COLO668 (cell line): ENCODE results near the gene CSTF1.
"Not testable (repeated sequence)": the region's sequence is repeated elsewhere in the genome, so short reads cannot be mapped to it uniquely, and the experiment has no call there.

Source experiments
- DNase-seq: peaks from one replicate; lab custom pipeline; 2025; ENCODE audit not compliant: unreplicated experiment; lab: John Stamatoyannopoulos, UW

CSTF1 gene

DNA sequence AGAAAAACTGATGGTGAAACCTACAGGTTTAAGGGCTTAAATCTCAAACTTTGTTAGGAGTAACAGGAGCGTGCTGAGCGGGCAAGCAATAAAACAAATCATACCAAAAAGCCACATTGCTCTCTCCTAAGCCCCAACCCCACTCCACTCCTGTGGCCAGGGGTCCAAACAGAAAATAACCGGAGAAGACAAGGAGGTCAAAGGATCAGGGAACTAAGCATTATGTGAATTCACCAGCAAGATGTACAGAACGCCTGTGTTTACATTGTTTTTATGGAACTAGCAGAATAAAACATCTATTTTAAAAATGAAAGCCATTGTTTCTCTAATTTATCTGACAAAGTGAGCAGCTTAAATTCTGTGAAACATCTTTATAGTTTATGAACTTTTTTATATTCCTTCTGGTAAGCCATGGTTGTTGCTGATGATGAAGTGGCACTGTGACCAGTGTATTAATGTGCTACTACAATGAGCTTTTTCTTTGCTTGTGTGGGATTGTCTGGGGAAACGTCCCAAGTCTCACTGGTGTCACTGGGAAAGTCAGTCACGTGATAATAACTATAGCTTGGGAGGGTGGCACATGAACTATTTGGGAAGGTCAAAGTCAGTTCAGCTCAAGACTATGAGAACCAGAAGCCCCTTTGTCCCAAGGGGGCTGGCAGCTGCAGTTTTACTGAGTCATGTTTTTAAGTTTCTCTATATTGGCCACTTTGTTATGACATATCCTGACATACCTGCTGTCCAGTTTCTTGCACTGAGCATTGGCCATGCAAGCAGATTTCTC lies 23.9 kb upstream of the CSTF1 start:
- no peak for DNase-seq

DNA sequence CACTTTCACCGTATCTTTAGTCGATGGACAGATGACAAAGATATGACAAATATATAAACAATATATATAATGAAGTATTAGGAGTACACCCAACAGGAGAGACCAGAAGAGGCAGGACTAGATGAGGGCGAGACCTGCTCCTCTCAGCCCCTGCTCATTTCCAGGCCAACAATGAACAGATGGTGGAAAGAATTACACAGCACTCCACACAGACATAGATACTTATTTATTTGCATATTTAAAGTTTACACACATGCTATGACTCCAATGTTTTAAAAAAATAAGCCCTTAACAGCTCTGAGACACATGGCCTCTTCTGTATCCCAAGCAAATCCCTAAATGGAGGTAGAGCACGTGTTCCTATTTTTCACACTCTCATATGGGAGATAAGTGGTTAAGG lies 23.3 kb upstream of the CSTF1 start:
- no peak for DNase-seq

GRCh38 chr20:56371977-56372376 lies 20.5 kb upstream of the CSTF1 start:
- no peak for DNase-seq

DNA sequence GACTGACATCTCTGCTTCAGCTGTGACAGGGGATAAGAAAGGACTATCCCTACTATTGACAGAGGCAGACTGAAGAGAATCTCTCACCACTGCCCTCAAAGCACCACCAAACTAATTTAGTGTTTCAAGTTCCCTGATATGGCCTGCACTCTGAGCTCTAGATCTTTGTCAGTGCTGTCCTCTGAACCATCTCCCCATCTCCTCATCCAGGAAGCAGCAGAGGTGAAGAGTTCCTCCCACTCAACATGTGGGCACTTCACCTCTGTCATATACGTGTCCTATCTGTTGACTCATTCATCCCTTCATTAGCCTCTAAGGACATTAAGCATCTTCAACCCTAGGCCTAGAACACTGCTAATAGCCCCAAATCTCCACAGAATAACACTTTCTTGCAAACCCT lies 19.6 kb upstream of the CSTF1 start:
- no peak for DNase-seq

DNA sequence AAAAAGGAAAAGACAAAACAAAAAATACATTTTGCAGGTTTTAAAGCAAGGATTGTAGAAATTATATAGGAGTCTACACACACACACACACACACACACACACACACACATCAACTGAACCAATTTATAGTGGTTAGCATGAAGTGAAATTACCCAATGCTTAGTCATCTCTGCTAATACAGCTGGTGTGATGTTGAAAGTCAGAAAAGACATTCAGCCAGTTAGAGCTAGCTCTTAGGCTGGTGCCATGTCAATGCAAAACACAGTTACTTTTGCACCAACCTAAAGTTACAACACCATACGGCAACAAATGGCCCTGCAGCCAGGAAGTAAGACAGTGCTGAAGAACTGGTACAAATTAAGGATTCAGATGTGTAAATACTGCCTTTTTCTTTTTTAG lies 18.5 kb upstream of the CSTF1 start:
- DNase-seq, result no peak

GRCh38 chr20:56376331-56376730 lies 16.1 kb upstream of the CSTF1 start:
- no peak for DNase-seq

- no peak for DNase-seq
Observed at GRCh38 chr20:56378386-56378785, 14.1 kb upstream of the CSTF1 start.

DNA sequence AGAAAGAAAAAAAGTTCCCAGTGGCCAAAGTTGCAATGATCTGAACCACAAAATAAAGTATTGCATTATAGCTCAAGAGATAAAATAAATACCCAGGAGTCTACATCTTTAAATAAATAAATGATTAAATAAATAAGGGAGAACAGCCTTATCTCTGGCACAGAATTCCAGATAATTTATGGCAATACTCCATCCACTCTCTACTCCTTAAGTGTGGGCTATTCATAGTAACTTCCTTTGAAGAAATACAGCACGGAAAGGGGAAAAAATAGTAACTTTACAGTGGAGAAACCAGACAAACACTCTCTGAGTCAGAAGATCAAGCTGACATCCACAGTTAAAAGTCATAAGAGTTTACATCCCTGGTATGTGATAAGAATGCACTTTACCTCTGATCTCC lies 12.1 kb upstream of the CSTF1 start:
- no peak for DNase-seq

DNA sequence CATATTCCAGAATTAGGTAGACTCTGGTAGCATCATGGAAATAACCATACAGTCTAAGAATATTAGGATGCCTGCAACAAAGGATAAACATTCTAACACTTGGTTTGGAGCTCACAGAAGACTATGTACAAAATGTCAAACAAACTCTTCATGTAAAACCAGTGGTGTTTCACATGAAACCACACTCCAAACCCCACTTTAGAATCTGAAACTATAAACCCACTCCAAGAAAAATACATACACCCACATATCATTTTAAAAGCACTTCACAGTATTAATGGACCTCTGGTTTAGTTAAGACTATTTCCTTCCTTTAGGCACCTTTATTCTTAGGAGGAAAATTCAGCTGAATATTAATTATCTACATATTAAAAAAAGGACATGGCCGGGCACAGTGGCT lies 10.9 kb upstream of the CSTF1 start:
- no peak for DNase-seq

GRCh38 chr20:56382696-56383095 lies 9.7 kb upstream of the CSTF1 start:
- DNase-seq, result no peak

DNA sequence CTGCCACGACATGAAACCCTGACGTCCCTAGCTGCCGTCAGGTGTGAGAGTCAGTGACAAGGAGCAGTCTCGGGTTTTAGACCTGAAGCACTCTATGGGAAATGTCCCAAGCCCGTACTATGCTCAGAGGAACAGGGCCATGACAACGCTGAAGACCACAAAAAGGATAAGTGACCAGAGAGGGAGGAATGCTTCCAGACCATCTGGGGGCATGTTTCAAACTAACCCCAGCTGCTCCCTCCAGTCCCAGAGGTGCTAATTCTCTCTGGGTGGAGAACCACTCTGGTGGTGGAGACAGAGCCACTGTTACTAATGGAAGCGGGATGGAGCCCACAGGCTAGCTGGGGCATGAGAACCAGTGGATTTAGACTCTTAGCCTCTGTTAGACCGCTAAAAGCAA lies 9.1 kb upstream of the CSTF1 start:
- no peak for DNase-seq

- DNase-seq, result no peak
Observed at GRCh38 chr20:56385130-56385529, 7.3 kb upstream of the CSTF1 start.

DNA sequence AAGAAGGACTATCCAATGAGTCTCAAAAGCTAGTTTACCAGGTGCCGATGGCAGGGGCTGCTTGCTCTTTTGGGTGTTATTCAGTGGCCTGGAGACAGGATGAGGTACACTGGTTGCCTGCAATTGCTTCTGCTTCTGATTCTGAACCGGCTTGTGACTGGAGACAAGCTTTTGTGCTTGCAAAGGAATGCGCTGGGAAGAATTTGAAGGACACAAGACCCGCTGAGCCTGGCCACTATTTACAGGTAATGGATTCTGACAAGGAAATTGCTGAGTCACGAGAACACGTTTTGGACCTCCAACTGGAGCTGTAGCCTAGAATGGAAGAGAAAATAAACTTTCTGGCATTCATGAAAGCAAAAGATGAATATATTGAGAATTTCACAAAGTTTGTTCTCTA lies 6.2 kb upstream of the CSTF1 start:
- no peak for DNase-seq

GRCh38 chr20:56388882-56389281 lies 3.6 kb upstream of the CSTF1 start:
- DNase-seq, result no peak

- DNase-seq, result no peak
Observed at GRCh38 chr20:56389807-56390206, 2.6 kb upstream of the CSTF1 start.

GRCh38 chr20:56390396-56390795 lies 2.0 kb upstream of the CSTF1 start:
- not testable (repeated sequence) for DNase-seq

DNA sequence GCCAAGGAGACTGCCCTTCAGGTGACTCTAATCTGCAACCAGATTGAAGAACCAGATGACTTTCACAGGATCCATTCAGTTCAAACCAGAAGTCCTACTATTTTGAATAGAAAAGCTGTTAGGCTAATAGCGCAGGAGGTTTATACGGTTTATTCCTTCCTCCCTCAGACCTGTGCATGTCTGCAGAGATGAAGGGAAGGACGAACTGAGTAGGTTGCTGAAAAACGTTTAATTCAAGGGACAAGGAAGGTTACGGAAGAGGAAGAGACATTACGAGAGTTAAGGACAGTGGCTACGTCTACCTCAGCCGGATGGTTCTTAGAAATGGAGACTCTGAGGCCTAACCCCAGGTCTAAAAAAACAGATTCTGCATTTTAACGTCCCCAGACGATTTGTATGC lies 1.4 kb upstream of the CSTF1 start:
- DNase-seq, result no peak

DNA sequence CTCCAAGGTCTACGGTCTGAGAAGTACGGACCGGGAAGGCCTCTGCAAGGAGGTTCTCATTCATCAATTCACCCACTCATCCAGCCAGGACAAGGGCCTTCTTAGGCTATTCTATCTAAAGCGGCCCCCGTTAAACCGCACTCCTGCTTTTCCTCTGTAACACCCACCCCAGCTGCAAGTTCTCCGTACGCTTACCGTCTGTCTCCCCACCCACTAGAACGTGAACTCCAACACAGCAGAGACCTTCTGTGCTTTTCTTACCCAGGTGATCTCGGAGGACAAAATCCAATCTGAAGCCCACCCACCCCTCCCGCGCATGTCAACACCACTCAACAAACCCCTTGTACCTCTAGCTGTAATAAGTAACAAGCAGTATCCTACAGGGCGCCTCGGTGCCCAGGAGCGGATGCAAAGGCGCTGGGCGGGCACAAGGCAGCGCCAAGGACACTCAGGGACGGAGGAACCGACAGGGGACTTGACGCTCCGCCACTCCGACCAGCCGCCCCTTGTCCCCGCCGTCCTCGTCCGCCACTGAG lies 781 bp upstream of the CSTF1 start:
- DNase-seq, result no peak

DNA sequence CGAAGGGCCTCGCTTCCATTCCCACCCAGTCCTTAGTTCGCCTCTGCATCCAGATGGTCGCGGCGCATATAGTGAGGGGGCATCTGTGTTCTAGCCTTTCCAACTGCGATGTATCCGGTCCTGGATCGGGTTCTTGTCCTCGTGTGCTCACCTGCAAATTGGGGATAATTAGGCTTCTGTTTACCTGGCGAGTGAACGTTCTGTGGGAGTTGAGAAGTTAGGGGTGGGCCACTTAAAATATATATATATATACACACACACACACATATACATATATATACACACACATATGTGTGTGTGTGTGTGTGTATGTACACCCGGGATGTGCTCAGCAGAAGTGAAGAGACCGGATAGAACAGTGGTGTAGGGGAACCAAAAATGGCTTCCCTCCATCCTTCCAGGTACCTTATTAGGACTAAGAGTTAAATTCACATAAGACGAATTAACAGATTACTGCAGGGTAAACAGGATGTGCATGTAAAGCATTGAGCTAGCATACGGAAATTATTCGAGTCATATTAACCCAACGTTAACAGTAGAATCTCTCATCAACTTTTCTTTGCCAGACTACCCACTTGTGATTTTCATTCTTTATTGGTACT lies 537 bp downstream of the CSTF1 start:
- no peak for DNase-seq

- DNase-seq, result no peak
Observed at GRCh38 chr20:56393653-56394052, 1.2 kb downstream of the CSTF1 start.

DNA sequence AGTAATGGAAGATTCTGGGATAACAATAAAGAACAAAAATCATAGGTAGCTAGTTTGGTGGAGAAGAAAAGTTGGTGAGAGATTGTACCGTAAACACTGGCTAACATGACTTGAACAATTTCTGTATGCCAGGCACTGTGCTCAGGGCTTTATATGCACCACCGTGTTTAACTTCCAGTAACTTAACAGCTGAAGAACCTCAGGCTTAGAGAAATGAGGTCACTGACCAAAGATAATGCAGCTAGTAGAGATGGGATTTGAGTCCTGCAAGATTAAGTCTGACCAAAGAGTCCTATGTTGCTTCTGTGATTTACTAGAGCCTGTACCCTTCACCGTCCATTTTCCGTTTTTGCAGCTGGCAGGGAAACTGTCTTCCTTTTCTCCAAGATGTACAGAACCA lies 2.7 kb downstream of the CSTF1 start:
- DNase-seq, result no peak

- DNase-seq, result peak; percentile 41
Observed at GRCh38 chr20:56400001-56400640, 7.7 kb downstream of the CSTF1 start.
